Glomerular visceral epithelial cell (primary cell): Measurements from ENCODE around the gene C2orf49.
"Not testable (repeated sequence)": the region's sequence is repeated elsewhere in the genome, so short reads cannot be mapped to it uniquely, and the experiment has no call there.

Source experiments
- DNase-seq: peaks from one replicate; pipeline ENCODE4 v3.0.0-alpha.2; 2016; ENCODE audit errors: extremely low spot score

C2orf49 gene

GRCh38 chr2:105321875-105322646 is 15.3 kb upstream of the C2orf49 start:
- no peak for DNase-seq

- no peak for DNase-seq
Observed at GRCh38 chr2:105323111-105323510, 14.2 kb upstream of the C2orf49 start.

- no peak for DNase-seq
Observed at GRCh38 chr2:105324101-105324500, 13.2 kb upstream of the C2orf49 start.

GRCh38 chr2:105324732-105325131 is 12.6 kb upstream of the C2orf49 start:
- peak; percentile 87 for DNase-seq

- peak; percentile 53 for DNase-seq
Observed at GRCh38 chr2:105325389-105325963, 11.9 kb upstream of the C2orf49 start.

GRCh38 chr2:105327271-105327670 is 10.1 kb upstream of the C2orf49 start:
- not testable (repeated sequence) for DNase-seq

GRCh38 chr2:105327690-105328089 is 9.7 kb upstream of the C2orf49 start:
- DNase-seq = peak; percentile 59

GRCh38 chr2:105328281-105329196 is 8.8 kb upstream of the C2orf49 start:
- DNase-seq = peak; percentile 83

- no peak for DNase-seq
Observed at GRCh38 chr2:105329197-105329554, 8.2 kb upstream of the C2orf49 start.

- DNase-seq = peak; percentile 62
Observed at GRCh38 chr2:105329561-105330495, 7.5 kb upstream of the C2orf49 start, which contains the start of gene TGFBRAP1. TSS of gene TGFBRAP1 (minus strand) at chr2:105329735. CDS start at chr2:105308301, 21,434 bp downstream.

GRCh38 chr2:105330681-105331375 is 6.5 kb upstream of the C2orf49 start:
- no peak for DNase-seq

GRCh38 chr2:105334211-105334610 is 3.1 kb upstream of the C2orf49 start:
- no peak for DNase-seq

- no peak for DNase-seq
Observed at GRCh38 chr2:105335469-105335868, 1.9 kb upstream of the C2orf49 start.

- no peak for DNase-seq
Observed at GRCh38 chr2:105336786-105337121, 586 bp upstream of the C2orf49 start.

GRCh38 chr2:105338020-105338385 is 663 bp downstream of the C2orf49 start:
- no peak for DNase-seq

- no peak for DNase-seq
Observed at GRCh38 chr2:105339414-105339813, 2.1 kb downstream of the C2orf49 start.

- DNase-seq = no peak
Observed at GRCh38 chr2:105344704-105345345, 7.5 kb downstream of the C2orf49 start.

GRCh38 chr2:105357122-105357521 is 19.8 kb downstream of the C2orf49 start:
- DNase-seq = no peak

GRCh38 chr2:105358593-105358992 is 21.3 kb downstream of the C2orf49 start:
- DNase-seq = no peak
